Stimulated activated CD4-positive, alpha-beta T cell treated with anti-CD3 and anti-CD28 coated beads, Interleukin-12 subunit alpha, Interleukin-12 subunit beta, amount 100 ng/mL, for 48 hours (primary cell): Measurements from ENCODE around the gene PIN1.
"Not testable (repeated sequence)": the region's sequence is repeated elsewhere in the genome, so short reads cannot be mapped to it uniquely, and the experiment has no call there.

Experiments
- DNase-seq, 3 donors: peaks; one replicate each; pipeline ENCODE4 v3.0.0-alpha.2; 2020; ENCODE audit warnings: low read depth in 2 of 3, low spot score in 1 of 3

The PIN1 gene

DNA sequence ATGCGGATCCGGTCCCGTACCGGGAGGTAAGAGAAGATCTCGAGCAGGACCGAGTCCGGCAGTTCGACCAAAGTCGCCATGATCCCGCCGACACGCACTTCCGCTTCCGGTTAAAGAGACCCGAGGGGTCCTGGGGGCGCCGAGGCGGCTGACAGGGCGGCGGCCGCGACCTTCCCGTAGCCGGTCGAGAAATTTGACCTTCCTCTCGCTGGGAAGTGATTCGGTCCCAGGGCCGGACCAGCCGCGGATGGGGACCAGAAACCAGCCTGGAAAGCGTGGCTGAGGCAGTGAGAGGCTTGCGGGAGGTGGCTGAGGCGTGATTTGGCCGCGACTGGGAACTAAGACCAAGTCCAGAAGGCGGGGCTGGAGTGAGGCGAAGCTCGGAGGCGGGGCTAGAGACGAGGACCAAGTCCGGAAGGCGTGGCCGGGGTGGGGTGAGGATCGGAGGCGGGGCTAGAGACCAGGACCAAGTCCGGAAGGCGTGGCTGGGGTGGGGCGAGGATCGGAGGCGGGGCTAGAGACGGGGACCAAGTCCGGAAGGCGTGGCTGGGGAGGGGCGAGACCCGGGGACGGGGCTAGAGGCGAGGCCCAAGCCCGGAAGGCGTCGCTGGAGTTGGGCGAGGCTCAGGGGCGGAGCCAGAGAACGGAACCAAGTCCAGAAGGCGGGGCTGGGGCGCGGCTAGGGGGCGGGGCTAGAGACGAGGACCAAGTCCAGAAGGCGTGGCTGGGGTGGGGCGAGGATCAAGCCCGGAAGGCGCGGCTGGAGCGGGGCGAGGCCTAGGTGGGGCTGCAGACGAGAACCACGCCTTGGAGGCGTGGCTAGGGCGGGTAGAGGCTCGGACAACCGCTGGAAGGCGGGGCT is 16.2 kb upstream of the PIN1 start, which contains the start of gene FBXL12:
Gene FBXL12 (minus strand): TSS at position 346 of the 862 bp plus-strand sequence. CDS start 266 bp downstream, at position 80.
- DNase-seq, result peak; percentile 100

DNA sequence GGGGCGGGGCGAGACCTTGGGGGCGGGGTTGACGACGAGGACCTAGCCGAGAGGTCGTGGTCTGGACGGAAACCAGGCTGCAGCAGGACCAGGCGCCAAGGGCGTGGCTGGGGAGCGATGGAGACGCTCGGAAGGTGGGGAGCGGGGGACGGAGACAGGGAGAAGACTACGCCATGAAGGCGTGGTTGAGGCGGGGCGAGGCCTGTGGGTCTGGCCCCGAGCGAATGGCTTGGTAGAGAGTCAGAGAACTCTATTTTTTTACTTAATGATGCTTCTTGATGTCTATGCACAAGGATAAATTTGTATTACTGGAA is 15.6 kb upstream of the PIN1 start:
- no peak for DNase-seq

DNA sequence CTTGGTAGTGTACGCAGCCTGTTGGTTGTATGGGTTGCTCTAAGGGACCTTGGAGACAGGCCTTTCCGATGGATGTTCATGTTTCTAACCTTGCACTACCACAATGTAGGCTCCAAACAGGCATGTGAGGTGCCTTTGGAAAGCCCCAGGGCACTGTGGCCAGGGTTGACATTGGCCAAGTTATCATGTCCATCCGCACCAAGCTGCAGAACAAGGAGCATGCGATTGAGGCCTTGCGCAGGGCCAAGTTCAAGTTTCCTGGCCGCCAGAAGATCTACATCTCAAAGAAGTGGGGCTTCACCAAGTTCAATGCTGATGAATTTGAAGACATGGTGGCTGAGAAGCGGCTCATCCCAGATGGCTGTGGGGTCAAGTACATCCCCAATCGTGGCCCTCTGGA is 15.1 kb upstream of the PIN1 start:
- not testable (repeated sequence) for DNase-seq

DNA sequence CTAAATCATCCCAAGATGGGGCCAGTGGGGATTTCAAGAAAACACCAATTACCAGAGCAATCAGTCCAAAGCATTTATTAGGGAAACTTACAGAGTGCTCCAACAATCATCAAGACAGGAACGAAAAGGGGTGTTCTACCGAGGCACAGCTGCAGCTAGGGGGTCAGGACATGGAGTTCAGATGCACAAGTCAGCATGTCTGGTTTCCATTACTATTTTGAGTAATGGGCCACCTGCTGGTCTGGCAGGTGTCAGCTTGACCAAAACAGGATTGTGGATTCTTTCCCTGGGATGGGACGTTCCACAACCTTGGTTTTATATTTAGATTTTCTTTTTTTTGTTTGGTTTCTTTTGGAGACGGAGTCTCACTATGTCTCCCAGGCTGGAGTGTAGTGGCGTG is 11.3 kb upstream of the PIN1 start:
- DNase-seq, result no peak

DNA sequence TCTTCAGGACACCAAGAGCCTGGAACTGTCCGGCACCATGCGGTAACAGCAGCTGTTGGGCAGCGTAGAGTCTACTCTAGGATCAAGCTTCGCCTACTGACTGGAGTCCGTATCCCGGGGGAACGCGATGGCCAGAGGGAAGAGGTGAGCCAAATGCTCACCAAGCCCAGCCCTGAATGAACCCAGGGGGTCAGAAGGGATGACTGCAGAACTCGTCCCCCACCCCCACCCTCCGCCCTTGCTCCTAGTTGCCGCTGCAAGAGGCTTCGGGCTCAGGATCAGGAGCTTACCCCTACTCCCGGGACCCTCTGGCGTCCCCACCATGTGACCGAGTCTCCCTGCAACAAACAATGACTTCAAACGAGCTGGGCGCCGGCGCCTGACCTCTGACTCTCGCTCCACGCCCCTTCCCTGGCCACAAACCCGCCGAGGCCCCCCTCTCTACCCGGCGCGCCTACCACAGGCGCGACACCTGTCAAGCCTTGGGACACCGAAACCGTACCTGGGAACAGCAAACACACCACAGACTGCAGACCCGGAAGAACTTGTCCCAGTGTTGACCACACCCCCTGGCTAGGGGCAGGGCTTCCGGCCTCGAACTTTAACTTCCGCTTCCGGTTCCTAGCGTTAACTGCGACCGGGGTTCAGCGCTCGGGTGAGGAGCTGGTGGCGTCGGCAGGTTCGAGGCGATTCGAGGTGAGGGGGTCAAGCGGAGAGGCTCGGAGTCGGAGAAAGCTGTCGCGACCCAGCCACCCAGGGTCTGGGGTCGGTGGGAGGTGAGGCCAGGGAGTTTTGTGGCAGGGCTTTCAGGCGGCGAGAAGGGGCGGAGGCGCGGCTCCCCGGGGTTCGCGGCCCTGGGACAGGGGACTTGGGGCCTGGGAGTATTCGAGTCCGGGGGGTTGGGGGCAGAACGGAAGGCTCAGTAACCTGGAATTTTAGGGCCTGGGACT is 7.6 kb upstream of the PIN1 start, which contains the start of gene UBL5:
Gene UBL5 (plus strand): TSS at position 630 of the 950 bp plus-strand sequence. CDS start 420 bp downstream, outside the sequence.
- DNase-seq, result peak; percentile 77 to 86 (median 85)

DNA sequence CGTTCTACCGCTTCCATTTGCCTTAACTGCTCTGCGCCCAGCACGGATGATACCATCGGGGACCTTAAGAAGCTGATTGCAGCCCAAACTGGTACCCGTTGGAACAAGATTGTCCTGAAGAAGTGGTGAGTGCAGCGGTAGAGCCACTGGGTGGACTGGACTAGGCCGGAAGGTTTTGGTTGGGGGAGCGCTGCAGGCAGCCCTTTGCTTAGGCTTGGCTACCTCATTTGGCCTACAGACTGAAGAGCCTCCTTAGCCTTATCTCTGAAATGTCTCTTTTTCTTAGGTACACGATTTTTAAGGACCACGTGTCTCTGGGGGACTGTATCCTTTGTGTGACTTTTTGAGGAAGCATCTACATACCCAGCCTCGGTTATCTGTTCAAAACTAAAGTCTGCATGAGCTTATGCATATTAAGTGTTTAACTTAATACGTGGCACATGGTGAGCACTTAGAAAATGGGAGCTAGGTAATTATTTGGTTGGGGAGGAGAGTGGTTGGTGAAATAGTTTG is 6.5 kb upstream of the PIN1 start:
- DNase-seq, result no peak

DNA sequence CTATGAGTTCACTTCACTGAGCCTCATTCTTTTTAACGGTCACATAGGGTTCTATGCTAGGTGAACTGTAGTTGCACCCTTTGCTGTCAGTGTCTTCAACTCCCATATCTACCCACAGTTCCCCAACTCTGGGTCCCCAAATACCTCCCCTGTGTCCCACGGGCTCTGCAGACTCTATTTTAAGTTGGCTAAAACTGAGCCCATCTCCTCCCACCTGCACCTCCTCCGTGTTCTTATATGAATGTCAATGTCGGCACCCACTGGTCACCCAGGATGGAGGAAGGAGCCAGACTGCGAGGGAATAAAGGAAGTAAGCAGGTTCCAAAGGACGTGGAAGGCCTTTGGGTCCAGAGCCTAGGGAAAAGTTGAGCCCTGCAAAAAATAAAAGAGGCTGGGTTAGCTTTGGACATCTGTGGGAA is 802 bp upstream of the PIN1 start:
- DNase-seq, result no peak

DNA sequence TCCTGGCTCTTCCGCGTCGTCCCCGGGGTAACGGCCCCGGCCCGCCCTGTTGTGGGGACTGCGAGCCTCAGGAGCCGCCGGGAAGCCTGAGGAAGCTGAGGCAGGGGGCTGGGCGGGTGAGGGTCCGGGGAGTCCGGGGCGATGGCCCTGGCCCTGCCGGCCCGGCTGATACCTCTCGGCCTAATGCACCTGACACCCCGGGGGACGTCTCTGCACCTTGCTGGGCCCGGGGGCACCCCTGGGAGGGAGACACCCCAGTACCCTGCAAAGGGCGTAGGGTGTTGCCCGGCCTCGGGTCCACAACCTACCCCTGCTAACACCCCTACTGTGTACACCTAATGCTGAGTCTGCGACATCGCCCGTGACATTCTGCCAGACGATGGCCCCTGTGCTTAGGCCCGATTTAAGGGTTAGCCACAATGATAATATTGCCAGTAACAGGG is 410 bp downstream of the PIN1 start:
- no peak for DNase-seq

DNA sequence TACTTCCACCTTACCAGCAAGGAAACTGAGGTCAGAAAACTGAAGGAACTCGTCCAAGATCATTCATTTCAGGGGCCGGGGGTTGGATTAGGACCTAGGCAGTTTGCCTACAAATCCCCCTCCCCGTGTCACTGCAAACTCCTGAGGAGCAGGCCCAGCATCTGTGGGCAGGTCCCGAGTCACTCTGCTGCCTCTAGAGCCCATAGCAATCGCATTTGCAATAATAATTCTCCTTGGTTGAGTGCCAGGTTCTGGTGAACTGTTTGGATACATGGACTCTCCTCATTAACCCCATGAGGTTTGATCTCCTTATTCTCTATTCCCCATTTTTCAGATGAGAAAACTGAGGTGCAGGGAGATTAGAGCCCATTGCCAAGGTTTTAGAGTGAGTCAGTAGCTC is 903 bp downstream of the PIN1 start:
- DNase-seq, result no peak

DNA sequence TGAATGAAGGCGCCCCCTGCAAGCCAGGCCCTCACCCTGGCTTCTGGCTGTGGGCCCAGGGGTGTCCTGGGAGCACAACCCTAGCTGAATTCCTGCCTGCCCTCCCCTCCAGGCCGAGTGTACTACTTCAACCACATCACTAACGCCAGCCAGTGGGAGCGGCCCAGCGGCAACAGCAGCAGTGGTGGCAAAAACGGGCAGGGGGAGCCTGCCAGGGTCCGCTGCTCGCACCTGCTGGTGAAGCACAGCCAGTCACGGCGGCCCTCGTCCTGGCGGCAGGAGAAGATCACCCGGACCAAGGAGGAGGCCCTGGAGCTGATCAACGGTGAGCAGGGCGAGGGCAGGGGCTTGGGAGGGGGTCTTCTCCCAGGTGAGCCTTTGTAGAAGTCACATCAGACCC is 3.2 kb downstream of the PIN1 start:
- DNase-seq, result no peak

DNA sequence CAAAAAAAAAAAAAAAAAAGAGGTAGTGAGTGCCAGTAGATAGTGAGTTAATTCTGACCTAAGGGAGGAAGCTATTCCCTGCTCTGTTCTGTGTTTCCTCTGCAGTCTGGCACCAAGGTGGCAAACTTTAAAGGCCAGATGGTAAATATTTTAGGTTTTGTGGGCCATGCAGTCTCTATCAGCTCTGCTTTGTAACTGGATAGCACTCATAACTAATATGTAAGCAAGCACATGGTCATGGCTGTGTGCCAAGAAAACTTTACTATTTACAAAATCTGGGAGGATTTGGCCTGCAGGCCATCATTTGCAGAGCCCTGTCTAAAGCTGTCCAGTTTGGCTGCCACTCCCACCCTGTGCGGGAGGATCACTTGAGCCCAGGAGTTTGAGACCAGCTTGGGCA is 4.3 kb downstream of the PIN1 start:
- no peak for DNase-seq

DNA sequence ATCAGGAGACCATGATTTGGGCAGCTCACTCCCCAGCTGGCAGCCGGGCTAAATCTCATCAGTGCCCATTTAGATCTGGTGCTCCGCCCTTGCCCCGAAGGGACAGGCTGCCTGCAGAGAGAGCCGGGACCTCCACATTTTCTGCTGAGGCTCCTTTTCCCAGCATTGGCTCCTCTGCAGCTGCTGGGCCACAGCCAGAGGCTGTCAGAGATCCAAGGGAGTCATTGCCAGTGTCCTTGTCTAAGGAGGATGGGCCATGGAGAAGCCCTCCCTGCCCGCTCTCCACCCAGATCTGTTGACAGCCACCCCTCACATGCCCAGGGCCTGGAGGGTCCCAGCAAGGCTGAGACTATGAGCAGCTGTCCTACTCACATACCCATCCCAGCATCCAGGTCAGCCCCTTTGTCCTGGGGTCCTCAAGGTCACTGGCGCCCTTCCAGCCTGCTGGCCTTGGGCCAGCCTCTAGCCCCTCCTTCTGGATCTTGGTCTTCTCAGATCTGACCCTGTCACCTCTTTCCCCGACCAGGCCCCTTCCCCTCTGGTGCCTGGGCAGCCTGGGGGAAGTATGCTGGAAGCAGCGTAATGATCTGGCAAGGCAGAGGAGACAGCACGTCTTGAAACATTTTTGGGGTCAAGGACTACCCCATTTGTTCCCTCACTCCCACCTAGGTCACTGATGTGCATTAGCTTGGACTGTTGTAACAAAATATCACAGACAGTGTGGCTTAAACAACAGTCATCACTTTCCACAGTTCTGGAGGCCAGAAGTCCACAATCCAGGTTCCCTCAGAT is 7.9 kb downstream of the PIN1 start:
- no peak for DNase-seq

DNA sequence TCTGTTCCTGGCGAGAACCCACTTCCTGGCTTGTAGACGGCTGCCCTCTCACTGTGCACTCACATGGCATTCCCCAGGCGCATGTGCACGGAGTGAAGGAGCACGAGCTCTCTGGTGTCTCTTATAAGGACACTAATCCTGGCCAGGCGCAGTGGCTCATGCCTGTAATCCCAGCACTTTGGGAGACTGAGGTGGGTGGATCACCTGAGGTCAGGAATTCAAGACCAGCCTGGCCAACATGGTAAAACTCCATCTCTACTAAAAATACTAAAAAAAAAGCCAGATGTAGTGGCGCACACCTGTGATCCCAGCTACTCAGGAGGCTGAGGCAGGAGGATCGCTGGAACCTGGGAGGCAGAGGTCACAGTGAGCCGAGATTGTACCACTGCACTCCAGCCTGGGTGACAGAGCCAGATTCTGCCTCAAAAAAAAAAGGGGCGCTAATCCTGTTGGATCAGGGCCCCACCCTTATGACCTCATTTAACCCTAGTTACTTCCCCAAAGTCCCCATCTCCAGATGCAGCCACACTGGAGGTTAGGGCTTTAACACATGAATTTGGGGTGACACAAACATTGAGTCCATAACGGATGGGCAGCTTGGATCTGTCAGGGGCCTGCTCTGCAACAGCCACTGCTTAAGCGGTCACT is 8.6 kb downstream of the PIN1 start:
- DNase-seq, result not testable (repeated sequence)

DNA sequence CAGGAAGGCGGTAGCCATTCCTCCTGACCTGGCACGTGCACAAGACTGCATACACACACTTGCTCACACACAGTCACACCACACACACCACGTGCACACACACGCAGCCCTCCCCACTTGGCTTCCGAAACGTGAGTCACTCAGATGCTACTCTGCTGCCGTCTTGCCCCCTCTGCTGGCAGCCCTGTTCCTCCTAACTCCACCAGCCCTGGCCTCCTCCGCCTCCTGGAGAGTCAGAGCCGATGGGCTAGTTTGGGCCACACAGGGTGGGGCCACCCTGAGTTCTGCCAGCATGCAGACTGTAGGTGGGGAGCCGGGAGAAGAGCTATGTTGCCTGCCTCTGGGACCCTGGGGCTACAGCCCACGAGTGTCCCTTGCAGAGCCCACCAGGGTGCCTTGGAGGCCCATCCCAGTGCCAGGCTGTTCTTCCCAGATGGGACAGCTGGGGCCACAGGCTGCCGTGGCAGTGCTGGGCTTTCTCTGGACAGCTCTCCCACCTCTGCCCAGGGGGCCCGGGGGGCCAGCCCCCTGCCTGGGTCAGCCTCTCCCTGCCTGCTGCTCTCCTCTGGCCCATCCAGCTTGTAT is 12.1 kb downstream of the PIN1 start:
- peak in 1 of 3 donors; percentile 37 for DNase-seq

DNA sequence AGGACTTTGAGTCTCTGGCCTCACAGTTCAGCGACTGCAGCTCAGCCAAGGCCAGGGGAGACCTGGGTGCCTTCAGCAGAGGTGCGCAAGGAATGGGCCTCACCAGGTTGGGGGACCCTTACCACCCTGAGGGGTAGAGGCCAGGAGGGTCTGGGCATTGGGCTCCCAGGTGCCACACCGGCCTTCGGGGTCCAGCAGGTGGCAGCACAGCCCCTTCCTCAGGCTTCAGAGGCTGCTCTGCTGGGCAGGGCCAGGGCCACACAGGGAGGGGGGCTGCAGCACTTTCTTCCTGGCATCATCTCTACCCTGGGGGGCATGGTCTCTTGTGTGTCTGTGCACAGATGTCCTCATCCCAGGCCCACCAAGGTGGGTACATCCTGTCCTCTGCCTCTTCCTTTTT is 12.9 kb downstream of the PIN1 start:
- DNase-seq, result no peak

DNA sequence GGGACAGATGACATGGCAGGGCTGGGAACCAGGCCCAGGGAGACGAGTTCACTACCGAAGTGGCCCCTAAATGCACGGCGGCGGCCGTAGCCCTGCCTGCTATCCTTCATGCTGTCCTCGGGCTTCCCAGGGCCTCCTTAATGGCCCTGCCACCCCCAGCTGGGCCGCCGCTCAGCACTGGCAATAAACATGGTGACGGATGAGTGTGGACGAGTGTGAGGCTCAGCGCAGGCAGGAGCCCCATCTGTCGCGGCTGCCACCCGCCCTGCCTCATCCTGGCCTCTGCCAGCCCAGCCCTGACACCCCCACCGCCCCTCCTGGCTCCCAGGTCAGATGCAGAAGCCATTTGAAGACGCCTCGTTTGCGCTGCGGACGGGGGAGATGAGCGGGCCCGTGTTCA is 13.6 kb downstream of the PIN1 start:
- DNase-seq, result no peak

DNA sequence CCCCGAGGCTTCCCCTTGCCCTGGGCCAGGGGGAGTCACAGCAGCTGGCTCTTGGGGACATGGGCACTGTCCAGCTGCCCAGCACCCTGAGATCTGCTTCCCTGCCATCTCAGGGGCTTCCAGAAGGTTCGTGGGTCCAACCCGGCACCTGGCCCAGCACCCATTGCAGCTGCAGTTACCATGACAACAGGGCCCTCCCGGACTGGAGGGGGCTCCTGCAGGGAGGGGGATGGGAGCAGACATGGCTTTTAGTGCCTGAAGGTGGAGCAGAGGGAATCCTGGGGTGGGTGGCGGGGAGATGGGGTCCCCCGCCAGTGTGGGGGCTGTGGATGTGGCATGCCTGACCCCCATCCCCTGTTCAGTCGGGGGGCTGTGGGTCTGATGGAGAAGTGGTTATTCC is 14.7 kb downstream of the PIN1 start:
- no peak for DNase-seq

DNA sequence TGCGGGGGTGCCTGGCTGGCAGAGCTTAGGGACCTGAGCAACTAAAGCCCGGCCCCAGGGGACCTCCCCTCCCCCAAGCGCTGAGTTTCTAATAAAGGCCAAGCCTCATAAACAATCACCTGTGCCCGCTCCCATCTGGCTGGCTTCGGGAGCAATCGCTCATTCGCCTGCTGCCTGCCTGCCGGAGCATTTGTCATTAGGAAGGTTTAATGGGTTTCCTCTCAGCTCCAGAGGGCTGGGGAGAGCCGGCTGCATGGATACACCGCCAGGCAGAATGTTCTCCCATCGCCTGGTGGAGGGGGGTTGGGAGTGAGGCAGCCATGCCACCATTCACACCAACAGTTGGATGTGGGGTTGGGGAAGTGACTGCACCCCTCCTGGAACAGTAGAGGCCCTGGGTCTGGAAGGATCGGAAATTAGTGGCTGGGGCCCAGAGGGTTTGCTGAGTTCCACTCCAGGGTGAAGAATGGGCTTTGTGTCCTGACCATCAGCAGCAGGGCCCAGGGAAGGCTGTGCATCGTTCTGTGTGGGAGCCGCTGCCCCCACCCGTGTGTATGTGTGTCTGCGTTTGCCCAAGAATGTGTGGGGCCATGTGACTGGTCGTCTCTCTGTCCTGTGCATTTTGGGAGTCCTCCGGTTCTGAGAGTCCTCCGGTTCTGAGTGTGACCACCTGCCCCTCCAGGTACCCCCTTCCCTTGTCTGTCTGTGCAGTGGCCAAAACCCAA is 15.3 kb downstream of the PIN1 start:
- DNase-seq, result no peak

DNA sequence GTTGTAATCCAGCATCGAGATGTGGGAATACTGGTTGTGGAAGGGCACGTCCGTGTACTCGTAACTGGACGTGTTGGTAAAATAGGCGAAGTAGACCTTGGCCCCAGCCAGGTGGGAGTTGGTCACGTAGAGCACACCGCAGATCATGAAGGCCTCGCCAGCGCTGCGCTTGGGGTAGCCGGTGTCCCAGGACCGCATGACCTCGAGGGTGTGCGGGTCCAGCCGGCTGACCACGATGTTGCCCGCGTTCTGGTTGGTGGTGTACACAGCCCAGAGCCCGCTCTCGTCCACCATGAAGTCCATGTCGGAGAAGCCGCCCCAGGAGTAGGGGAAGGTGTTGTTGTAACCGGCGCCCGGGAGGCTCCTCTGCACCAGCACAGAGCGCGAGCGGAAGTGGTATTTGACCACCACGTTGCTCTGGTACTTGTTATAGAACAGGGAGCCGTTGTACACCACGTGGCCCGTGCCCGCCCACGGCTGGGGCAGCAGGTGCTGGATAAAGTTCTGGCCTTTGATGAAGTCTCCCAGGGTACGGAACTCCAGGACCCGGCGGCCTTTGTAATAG is 19.2 kb downstream of the PIN1 start:
- DNase-seq, result no peak
